K562 (cell line): Measurements from ENCODE around the gene FGF1. TPM values are rescaled to one million over a fixed set of nuclear protein-coding genes. Genes with fewer than 3 reads are reported as not detected.

Experiments used
- ATAC-seq: fragments of 200-7000 bp; cut with Tn5 transposase; 3 replicates; pipeline ENCODE4 v1.9.1; 2020; ENCODE audit warnings: moderate library complexity
- Bru-seq: library from RNA; stranded (reverse); fragments of 400-500 nt; gene quantifications from one replicate; lab custom pipeline; 2021; lab: Mats Ljungman, UMichigan
- BruChase-seq, 2 experiments: library from RNA; stranded (reverse); fragments of 400-500 nt; gene quantifications; one replicate each; lab custom pipeline; 2021; lab: Mats Ljungman, UMichigan
- BruUV-seq: library from RNA; stranded (reverse); fragments of 400-500 nt; replicated peaks from 2 replicates; lab custom pipeline; 2021; lab: Mats Ljungman, UMichigan
- CTCF ChIA-PET: fragments of 300-600 bp; formaldehyde crosslinking; extraction: SDS; loops from one replicate; lab custom pipeline; 2021; ENCODE audit warnings: low intra/inter-chr PET ratio; lab: Yijun Ruan, JAX
- POLR2A ChIA-PET: fragments of 300-600, 350-650 bp; sonication (Branson Sonifier 250); formaldehyde crosslinking; extraction: SDS; loops from one replicate; lab custom pipeline; 2021; ENCODE audit warnings: antibody characterized with exemption, inconsistent platforms; lab: Yijun Ruan, JAX
- DNase-seq, 4 experiments: peaks; one replicate each; pipeline versions ENCODE4 v3.0.0 to v3.0.0-alpha.2; 2011 to 2018; ENCODE audit warnings: low spot score in 3 of 4, mixed read lengths in 3 of 4; ENCODE audit errors: extremely low read depth in 1 of 4
- FAIRE-seq: peaks from 2 replicates; lab custom pipeline; 2011; peaks lifted over from hg19 to GRCh38; lab: Jason Lieb, UNC
- H2AFZ ChIP-seq: 2 replicates; pipeline ENCODE4 v1.6.0; 2011; ENCODE audit warnings: low read depth, low read length, control low read depth, inconsistent platforms
- H3K27ac ChIP-seq: fragments of 200-600 bp; 3 replicates; pipeline ENCODE4 v1.8.0; 2011; ENCODE audit warnings: low read depth, mild to moderate bottlenecking, control low read depth, inconsistent platforms, low read length, moderate library complexity, mixed read lengths; ENCODE audit errors: extremely low read depth
- H3K27me3 ChIP-seq, 2 experiments: fragments of 300-600 bp in 1 of 2; 2 replicates in 1 of 2; 3 replicates in 1 of 2; pipeline versions ENCODE4 v1.6.0 to v1.8.0; 2011; ENCODE audit warnings: inconsistent platforms in 2 of 2, low read length in 2 of 2, mild to moderate bottlenecking in 1 of 2, mixed read lengths in 1 of 2, moderate library complexity in 1 of 2; ENCODE audit not compliant: control insufficient read depth in 2 of 2, insufficient read depth in 2 of 2
- H3K36me3 ChIP-seq: fragments of 300-600 bp; 3 replicates; pipeline ENCODE4 v1.8.0; 2011; ENCODE audit warnings: mild to moderate bottlenecking, low read length, inconsistent platforms; ENCODE audit not compliant: control insufficient read depth, insufficient read depth
- H3K4me1 ChIP-seq, 2 experiments: fragments of 200-600 bp in 1 of 2; replicated peaks in 1 of 2; 2 replicates in 1 of 2; 3 replicates in 1 of 2; pipeline versions ENCODE4 v1.5.1 to v1.8.0; 2011; ENCODE audit warnings: inconsistent platforms in 2 of 2, low read length in 2 of 2, mild to moderate bottlenecking in 1 of 2, mixed read lengths in 1 of 2, moderate library complexity in 1 of 2; ENCODE audit not compliant: control insufficient read depth in 2 of 2, insufficient read depth in 2 of 2
- H3K4me2 ChIP-seq: 2 replicates; pipeline ENCODE4 v1.6.1; 2011; ENCODE audit warnings: low read length, control low read depth, inconsistent platforms, mixed read lengths; ENCODE audit not compliant: insufficient read depth
- H3K4me3 ChIP-seq: fragments of 200-600 bp; sonication (generic), shearing (Covaris generic); 2 replicates; pipeline ENCODE4 v1.5.1; 2016; ENCODE audit warnings: control low read depth, inconsistent platforms
- H3K79me2 ChIP-seq: fragments of 200-600 bp; 3 replicates; pipeline ENCODE4 v1.8.0; 2011; ENCODE audit warnings: low read length, inconsistent platforms; ENCODE audit not compliant: control insufficient read depth, insufficient read depth
- H3K9ac ChIP-seq, 2 experiments: 2 replicates each; pipeline versions ENCODE4 v1.6.0 to v1.6.1; 2011; ENCODE audit warnings: low read depth in 2 of 2, low read length in 2 of 2, control low read depth in 1 of 2, inconsistent platforms in 1 of 2, mild to moderate bottlenecking in 1 of 2, mixed read lengths in 1 of 2; ENCODE audit not compliant: insufficient read depth in 1 of 2
- H3K9me1 ChIP-seq: one replicate; pipeline ENCODE4 v1.6.0; 2011; ENCODE audit warnings: inconsistent platforms, mild to moderate bottlenecking, low read length, moderate library complexity; ENCODE audit not compliant: control insufficient read depth, insufficient read depth
- H3K9me3 ChIP-seq: replicated peaks from 2 replicates; pipeline ENCODE4 v1.5.1; 2011; ENCODE audit warnings: low read depth, low read length, inconsistent platforms; ENCODE audit not compliant: control insufficient read depth, insufficient read depth
- H4K20me1 ChIP-seq: replicated peaks from 2 replicates; pipeline ENCODE4 v1.6.1; 2011; ENCODE audit warnings: low read length, inconsistent platforms, mixed read lengths; ENCODE audit not compliant: control insufficient read depth, insufficient read depth
- CREB1 ChIP-seq, 2 experiments: sonication (generic) in 1 of 2; formaldehyde crosslinking in 1 of 2; IDR thresholded peaks; 2 replicates each; pipeline versions ENCODE4 v1.6.1 to v1.8.0; 2012 to 2022; ENCODE audit warnings: inconsistent platforms in 1 of 2, mild to moderate bottlenecking in 1 of 2, missing genetic modification reagents in 1 of 2, moderate library complexity in 1 of 2
- E4F1 ChIP-seq: fragments of 250-450 bp; sonication (Bioruptor Pico); IDR thresholded peaks from 2 replicates; pipeline ENCODE4 v1.5.0; 2021; ENCODE audit warnings: mild to moderate bottlenecking, borderline replicate concordance
- EP400 ChIP-seq: fragments of 450-650 bp; IDR thresholded peaks from 2 replicates; pipeline ENCODE4 v1.6.1; 2017; ENCODE audit warnings: antibody characterized with exemption, mild to moderate bottlenecking, moderate library complexity
- ETS1 ChIP-seq: conservative IDR thresholded peaks from 2 replicates; pipeline ENCODE4 v1.6.1; 2011; ENCODE audit warnings: low read depth, mild to moderate bottlenecking, low read length; ENCODE audit not compliant: control insufficient read depth
- LEF1 ChIP-seq: fragments of 450-650 bp; IDR thresholded peaks from 2 replicates; pipeline ENCODE4 v1.6.1; 2016; ENCODE audit warnings: mild to moderate bottlenecking
- MAFK ChIP-seq: IDR thresholded peaks from 2 replicates; pipeline ENCODE4 v1.6.1; 2011; ENCODE audit warnings: low read length, improper control_type of control experiment
- ZKSCAN8 ChIP-seq: fragments of 200-800 bp; sonication (Bioruptor generic); IDR thresholded peaks from 2 replicates; pipeline ENCODE4 v1.6.1; 2016; ENCODE audit warnings: missing genetic modification characterization, missing compliant biosample characterization
- ZNF561 ChIP-seq: fragments of 450-650 bp; formaldehyde crosslinking; conservative IDR thresholded peaks from 2 replicates; pipeline ENCODE4 v1.4.0; 2020; ENCODE audit warnings: mild to moderate bottlenecking, moderate library complexity
- WGBS: fragments of 100-300 bp; shearing (Covaris generic); methylation state at CpG from one replicate; pipeline ENCODE4 v1.1.6; 2016; ENCODE audit warnings: low coverage, mixed read lengths; ENCODE audit not compliant: insufficient coverage; ENCODE audit errors: missing lambda C conversion rate; 5-methylcytosine and 5-hydroxymethylcytosine counted together
- in situ Hi-C: fragments of 300-500 bp; cut with MboI; formaldehyde crosslinking; loops from 4 replicates; pipeline ENCODE4 v1.15.0; 2018; ENCODE audit warnings: inconsistent platforms, mixed read lengths
- intact Hi-C: fragments of 100-400 bp; cut with micrococcal nuclease; formaldehyde crosslinking; loops from 2 replicates; pipeline ENCODE4 v1.14.2; 2022
- long read RNA-seq, 3 experiments: library from polyadenylated mRNA in 2 of 3; library from RNA in 1 of 3; unstranded in 2 of 3; stranded (forward) in 1 of 3; transcript quantifications; one replicate each; pipeline ENCODE4 v2.0.0, GENCODE V29; 2019 to 2022
- polyA minus RNA-seq, 3 experiments: library from RNA; depleted of rRNA, polyadenylated mRNA; stranded (reverse); fragments of >200 nt; gene quantifications; 2 replicates each; pipeline ENCODE4 v1.2.3, GENCODE V29; 2011
- polyA plus RNA-seq, 8 experiments: library from polyadenylated mRNA; depleted of rRNA in 4 of 8; stranded (reverse) in 5 of 8; unstranded in 3 of 8; fragments of >200 nt; fragmentation: Nextera tagmentation in 2 of 8; fragmentation: Illumina TruSeq in 1 of 8; extraction: Ambion mirVana in 2 of 8; extraction: Trizol in 1 of 8; gene quantifications; 2 replicates each; pipeline versions ENCODE4 v1.2.1 to v1.2.3, GENCODE V29; 2011 to 2014; ENCODE audit warnings: inconsistent platforms in 1 of 8, missing spikeins in 1 of 8
- total RNA-seq, 7 experiments: library from RNA; depleted of rRNA in 6 of 7; stranded (reverse); fragments of >200 nt in 6 of 7; fragmentation: Illumina TruSeq in 2 of 7; extraction: Trizol in 2 of 7; gene quantifications; 2 replicates each; pipeline versions ENCODE4 v1.2.1 to v1.2.3, GENCODE V29; 2011 to 2021; ENCODE audit warnings: low replicate concordance in 1 of 7

Gene FGF1
- total RNA-seq (2011; cell fraction: chromatin; rRNA removed; ENCODE audit: low replicate concordance), result not detected in 2 replicates
- total RNA-seq (2011; cell fraction: nucleolus; rRNA removed), result not detected in 2 replicates
- total RNA-seq (2011; cell fraction: nucleoplasm; rRNA removed), result not detected in 2 replicates
- total RNA-seq (2014; rRNA removed) (not detected in 2 replicates), total RNA-seq (2014; rRNA removed; fragmentation: Illumina TruSeq; extraction: Trizol) (not detected in 2 replicates), total RNA-seq (2015; rRNA removed; fragmentation: Illumina TruSeq; extraction: Trizol) (not detected in 2 replicates), total RNA-seq (2021) (not detected in 2 replicates), polyA plus RNA-seq (2011; rRNA removed) (not detected in 2 replicates), polyA plus RNA-seq (2014; fragmentation: Illumina TruSeq; extraction: Trizol) (not detected in 2 replicates), polyA plus RNA-seq (2014; fragmentation: Nextera tagmentation; extraction: Ambion mirVana) (not detected), polyA plus RNA-seq (2014; rRNA removed) (not detected in 2 replicates), polyA minus RNA-seq (2011; rRNA and poly(A)+ RNA removed) (not detected in 2 replicates), Bru-seq, nascent RNA (not detected), BruChase-seq, experiment 1, labeled RNA remaining after a 2-hour chase (not detected), BruChase-seq, experiment 2, labeled RNA remaining after a 6-hour chase (percentile 1 among the genes with signal in this experiment)
- not detected in 2 replicates for polyA plus RNA-seq (2011; cell fraction: cytosol; rRNA removed)
- polyA plus RNA-seq (2011; cell fraction: nucleus; rRNA removed), result not detected in 2 replicates
- 0.03 TPM in 1 of 2 replicates, not detected in the other for polyA plus RNA-seq (2012)
- not detected in 2 replicates for polyA minus RNA-seq (2011; cell fraction: cytosol; rRNA and poly(A)+ RNA removed)
- not detected in 2 replicates for polyA minus RNA-seq (2011; cell fraction: nucleus; rRNA and poly(A)+ RNA removed)
- long read RNA-seq, experiment 1, result 0 reads
- long read RNA-seq, experiment 2, result 0 reads
- long read RNA-seq, experiment 3, result 0 reads

GRCh38 chr5:142685418-142686209 lies at the start of gene FGF1:
TSS of gene FGF1 (minus strand) at chr5:142686090. CDS start at chr5:142614127, 71,963 bp downstream.
- BruUV-seq, result no TSS peak
- Histone ChIP-seq H3K9ac (no peak within 1 kb of the TSS), H3K79me2 (no peaks in the 10 kb centered on the region), H3K27ac (no peak within 1 kb of the TSS), H3K9me3 (no peaks in the 10 kb centered on the region), H3K4me3 (no peak within 1 kb of the TSS), H3K4me2 (no peak within 1 kb of the TSS), H3K4me1 (no peaks in the 10 kb centered on the region), H3K27me3 (peaks cover 24 to 40% of the 10 kb centered on the region in 2 experiments; a peak in 4 of 5 replicates), H4K20me1 (no peaks in the 10 kb centered on the region), H3K36me3 (no peaks in the 10 kb centered on the region), H3K9me1 (no peaks in the 10 kb centered on the region), H2AFZ (no peak within 1 kb of the TSS)
- in situ Hi-C loops (no loop called here), intact Hi-C loops (no loop called here)
- ChIA-PET CTCF (no interaction called here), POLR2A (interaction anchor here (0.6 to 0.9 kb wide), 4 partner anchors 9 to 974 kb away, joined by 3 to 4 read pairs (median 4); no protein-coding TSS in a partner anchor)
- DNase-seq (no peak), ATAC-seq (no peak), FAIRE-seq (no peak)
- no peak for TF ChIP-seq MAFK
- no peak for TF ChIP-seq CREB1 (IDR thresholded peaks at IDR 0.05)
- TF ChIP-seq CREB1 (CRISPR knock-in tag; IDR thresholded peaks at IDR 0.05), result no peak
- no peak for TF ChIP-seq LEF1
- no peak for TF ChIP-seq ZKSCAN8 (CRISPR knock-in tag)
- TF ChIP-seq ETS1, result no peak
- TF ChIP-seq EP400, result no peak
- no peak for TF ChIP-seq E4F1 (CRISPR knock-in tag)
- TF ChIP-seq ZNF561 (CRISPR knock-in tag), result no peak
- WGBS, result 1% methylated on average over 11 of the region's 12 CpGs
